Vagina (tissue), 2 donors: Measurements from ENCODE around the gene ANKRD28.

Experiments
- POLR2A ChIP-seq, 2 donors: fragments of 450-650 bp; IDR thresholded peaks; one replicate each; pipeline ENCODE4 v1.6.1; 2017; ENCODE audit warnings: antibody characterized with exemption in 2 of 2, mild to moderate bottlenecking in 2 of 2, moderate library complexity in 2 of 2
- TF ChIP-seq, protein P1 (sequence below), 3 experiments: fragments of 450-650 bp in 2 of 3; fragments of 200-600 bp in 1 of 3; sonication (generic) in 1 of 3; IDR thresholded peaks; one replicate each; pipeline ENCODE4 v1.5.1; 2017 to 2019; ENCODE audit warnings: antibody characterized with exemption in 3 of 3, mild to moderate bottlenecking in 2 of 3, moderate library complexity in 2 of 3

DNA sequence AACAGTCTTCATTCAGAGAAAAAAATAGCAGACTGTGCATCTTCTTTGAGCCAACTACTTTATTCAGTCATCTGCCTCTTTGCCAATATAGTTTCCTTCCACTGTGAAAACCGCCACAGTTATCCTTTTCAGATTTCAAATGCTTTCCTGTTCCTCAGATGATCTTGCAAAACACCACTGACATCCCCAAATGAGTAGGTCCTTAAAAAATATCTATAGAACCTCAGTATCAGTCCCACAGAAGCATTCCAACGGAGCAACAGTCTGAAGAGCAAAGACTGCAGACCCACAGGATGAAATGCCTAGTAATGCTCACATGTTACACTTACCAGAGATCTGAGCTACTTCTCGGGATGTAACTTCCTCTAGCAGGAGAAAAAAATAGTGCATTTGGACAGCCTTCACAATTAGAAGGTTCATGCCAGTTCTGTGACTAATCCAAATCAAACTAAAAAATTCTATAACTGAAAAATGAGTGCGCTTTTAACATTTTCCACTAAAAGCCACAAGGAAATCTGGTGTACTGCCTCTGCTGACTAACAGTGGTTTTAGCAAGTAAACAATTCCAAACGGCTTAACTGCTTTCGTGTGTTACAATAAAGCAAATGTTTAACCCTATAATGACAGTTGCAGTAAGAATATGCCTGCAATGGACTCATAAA is at the start of gene ANKRD28:
- TF ChIP-seq POLR2A (IDR thresholded peaks at IDR 0.05): peak in 1 of 2 donors; percentile 41
- TF ChIP-seq, protein P1, sequence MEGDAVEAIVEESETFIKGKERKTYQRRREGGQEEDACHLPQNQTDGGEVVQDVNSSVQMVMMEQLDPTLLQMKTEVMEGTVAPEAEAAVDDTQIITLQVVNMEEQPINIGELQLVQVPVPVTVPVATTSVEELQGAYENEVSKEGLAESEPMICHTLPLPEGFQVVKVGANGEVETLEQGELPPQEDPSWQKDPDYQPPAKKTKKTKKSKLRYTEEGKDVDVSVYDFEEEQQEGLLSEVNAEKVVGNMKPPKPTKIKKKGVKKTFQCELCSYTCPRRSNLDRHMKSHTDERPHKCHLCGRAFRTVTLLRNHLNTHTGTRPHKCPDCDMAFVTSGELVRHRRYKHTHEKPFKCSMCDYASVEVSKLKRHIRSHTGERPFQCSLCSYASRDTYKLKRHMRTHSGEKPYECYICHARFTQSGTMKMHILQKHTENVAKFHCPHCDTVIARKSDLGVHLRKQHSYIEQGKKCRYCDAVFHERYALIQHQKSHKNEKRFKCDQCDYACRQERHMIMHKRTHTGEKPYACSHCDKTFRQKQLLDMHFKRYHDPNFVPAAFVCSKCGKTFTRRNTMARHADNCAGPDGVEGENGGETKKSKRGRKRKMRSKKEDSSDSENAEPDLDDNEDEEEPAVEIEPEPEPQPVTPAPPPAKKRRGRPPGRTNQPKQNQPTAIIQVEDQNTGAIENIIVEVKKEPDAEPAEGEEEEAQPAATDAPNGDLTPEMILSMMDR (IDR thresholded peaks at IDR 0.05): no peak
